ENCODE measurements around the gene SIKE1.

DNA sequence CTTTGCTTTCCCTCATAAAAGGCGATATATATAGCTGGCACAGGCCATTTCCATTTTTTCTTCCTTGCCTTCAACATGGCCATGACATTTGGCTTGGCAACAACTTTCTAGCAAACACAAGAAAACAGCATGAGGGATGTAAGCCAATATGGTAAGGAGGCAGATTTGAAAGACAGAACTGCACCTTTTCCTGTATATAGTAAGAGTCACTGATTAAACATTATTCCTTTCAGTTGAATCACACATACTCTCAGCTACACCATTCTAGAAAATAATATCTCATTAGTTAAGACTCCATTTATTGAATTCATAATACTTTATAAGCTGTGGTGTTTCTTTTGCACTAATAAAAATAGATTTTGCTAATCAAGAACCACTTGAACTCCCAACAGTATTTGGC, 9.5 kb downstream of the SIKE1 start:
- TF ChIP-seq, protein P1, sequence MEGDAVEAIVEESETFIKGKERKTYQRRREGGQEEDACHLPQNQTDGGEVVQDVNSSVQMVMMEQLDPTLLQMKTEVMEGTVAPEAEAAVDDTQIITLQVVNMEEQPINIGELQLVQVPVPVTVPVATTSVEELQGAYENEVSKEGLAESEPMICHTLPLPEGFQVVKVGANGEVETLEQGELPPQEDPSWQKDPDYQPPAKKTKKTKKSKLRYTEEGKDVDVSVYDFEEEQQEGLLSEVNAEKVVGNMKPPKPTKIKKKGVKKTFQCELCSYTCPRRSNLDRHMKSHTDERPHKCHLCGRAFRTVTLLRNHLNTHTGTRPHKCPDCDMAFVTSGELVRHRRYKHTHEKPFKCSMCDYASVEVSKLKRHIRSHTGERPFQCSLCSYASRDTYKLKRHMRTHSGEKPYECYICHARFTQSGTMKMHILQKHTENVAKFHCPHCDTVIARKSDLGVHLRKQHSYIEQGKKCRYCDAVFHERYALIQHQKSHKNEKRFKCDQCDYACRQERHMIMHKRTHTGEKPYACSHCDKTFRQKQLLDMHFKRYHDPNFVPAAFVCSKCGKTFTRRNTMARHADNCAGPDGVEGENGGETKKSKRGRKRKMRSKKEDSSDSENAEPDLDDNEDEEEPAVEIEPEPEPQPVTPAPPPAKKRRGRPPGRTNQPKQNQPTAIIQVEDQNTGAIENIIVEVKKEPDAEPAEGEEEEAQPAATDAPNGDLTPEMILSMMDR (conservative IDR thresholded peaks at IDR 0.05): no peak
- TF ChIP-seq EZH2 (IDR thresholded peaks at IDR 0.05; ENCODE audit: low read depth): no peak

Data from PC-9 (cell line).